ENCODE results near the gene CNTNAP1. TPM values are rescaled to one million over a fixed set of nuclear protein-coding genes. Genes with fewer than 3 reads are reported as not detected.

The CNTNAP1 gene
- total RNA-seq, 1 experiment from 2014 or later, result 6.4 TPM

DNA sequence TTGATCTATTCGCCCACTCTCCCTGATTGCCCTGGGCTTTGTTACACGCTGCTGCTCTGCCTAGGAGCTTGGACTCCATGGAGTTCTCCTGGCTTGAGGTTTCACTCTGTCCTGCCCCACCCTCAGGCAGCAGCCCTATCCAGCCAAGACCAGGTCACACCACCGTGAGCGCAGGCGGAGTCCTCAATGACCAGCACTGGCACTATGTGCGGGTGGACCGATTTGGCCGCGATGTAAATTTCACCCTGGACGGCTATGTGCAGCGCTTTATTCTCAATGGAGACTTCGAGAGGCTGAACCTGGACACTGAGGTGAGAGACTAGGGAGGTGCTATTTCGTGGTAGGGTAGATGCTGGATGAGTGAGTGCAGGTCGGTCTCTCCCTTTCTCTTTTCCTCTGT, 3.5 kb downstream of the CNTNAP1 start:
- intact Hi-C loops (cut with micrococcal nuclease), result no loop called here
- ATAC-seq, result no peak
- Histone ChIP-seq H3K9me2 (ENCODE audit: insufficient read depth) (no peaks in the 10 kb centered on the region), H3K27ac (ENCODE audit: low read depth, low read length) (no peak overlapping the region), H3K4me1 (ENCODE audit: control insufficient read depth in 1 of 2, insufficient read depth in 2 of 2, low read length in 2 of 2) (peaks cover 19 to 24% of the 10 kb centered on the region in 2 experiments), H3K4me2 (ENCODE audit: low read length) (no peak overlapping the region), H4K20me1 (ENCODE audit: insufficient read depth) (no peaks in the 10 kb centered on the region), H3K27me3 (ENCODE audit: insufficient read depth, low read length) (no peaks in the 10 kb centered on the region), H2AFZ (ENCODE audit: low read depth, low read length, poor library complexity, severe bottlenecking) (no peak overlapping the region), H3K79me2 (ENCODE audit: insufficient read depth, low read length) (no peaks in the 10 kb centered on the region), H3K9me3 (ENCODE audit: control insufficient read depth in 1 of 2, insufficient read depth in 1 of 2, low read depth in 1 of 2, low read length in 2 of 2) (no peaks in the 10 kb centered on the region), H3K9ac (ENCODE audit: low read length) (no peak overlapping the region), H3K36me3 (ENCODE audit: control insufficient read depth in 1 of 2, insufficient read depth in 2 of 2, low read length in 2 of 2) (no peaks in the 10 kb centered on the region), H3K4me3 (replicated peaks in 1 of 2; ENCODE audit: low read depth in 1 of 2, low read length in 2 of 2) (no peak overlapping the region)
- DNase-seq (ENCODE audit: low read depth, low spot score), result no peak
- no TSS peak for BruUV-seq (replicated peaks)
- ChIA-PET CTCF (no interaction called here), POLR2A (no interaction called here), RAD21 (ENCODE audit: low non-redundant PET in 1 of 2, low total read pairs in 2 of 2, uncharacterized antibody in 2 of 2, unreplicated experiment in 2 of 2) (no interaction called here)
- TF ChIP-seq JUND (IDR thresholded peaks at IDR 0.05) (no peak), SRF (IDR thresholded peaks at IDR 0.05; ENCODE audit: low read depth) (no peak), EZH2phosphoT487 (IDR thresholded peaks at IDR 0.05; ENCODE audit: borderline replicate concordance) (no peak), RAD21 (IDR thresholded peaks at IDR 0.05; ENCODE audit: low read depth) (no peak)

DNA sequence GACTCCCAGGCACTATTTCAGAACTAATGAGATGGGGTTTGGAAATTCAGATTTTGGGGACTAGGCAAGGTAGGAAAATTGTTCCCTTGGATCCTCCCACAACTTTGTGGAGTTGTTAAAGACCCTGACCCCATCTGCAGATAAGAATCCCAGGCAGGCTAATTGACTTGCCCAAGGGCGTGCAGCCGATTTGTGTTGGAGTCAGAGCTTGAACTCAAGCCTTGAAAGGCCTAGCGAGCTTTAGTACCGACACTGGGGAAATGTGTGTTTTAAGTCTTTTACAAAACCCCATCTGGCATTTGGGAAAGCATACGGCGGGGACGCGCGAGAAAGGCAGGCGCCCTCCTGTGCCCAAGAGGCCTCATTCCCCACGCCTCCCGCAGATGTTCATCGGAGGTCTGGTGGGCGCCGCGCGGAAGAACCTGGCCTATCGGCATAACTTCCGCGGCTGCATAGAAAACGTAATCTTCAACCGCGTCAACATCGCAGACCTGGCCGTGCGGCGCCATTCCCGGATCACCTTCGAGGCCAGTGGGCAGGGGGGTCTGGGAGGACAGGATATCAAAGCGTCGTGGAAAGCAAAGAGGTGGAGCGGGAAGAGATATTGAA, 4.3 kb downstream of the CNTNAP1 start:
- intact Hi-C loops (cut with micrococcal nuclease), result no loop called here
- CTCF ChIA-PET, result no interaction called here
- RAD21 ChIA-PET (ENCODE audit: low non-redundant PET in 1 of 2, low total read pairs in 2 of 2, uncharacterized antibody in 2 of 2, unreplicated experiment in 2 of 2), result no interaction called here
- TF ChIP-seq POLR2AphosphoS5 (IDR thresholded peaks at IDR 0.05; ENCODE audit: low read depth, low read length), result no peak
- TF ChIP-seq CEBPB (IDR thresholded peaks at IDR 0.05; ENCODE audit: low read depth), result no peak
- TF ChIP-seq, protein P1, sequence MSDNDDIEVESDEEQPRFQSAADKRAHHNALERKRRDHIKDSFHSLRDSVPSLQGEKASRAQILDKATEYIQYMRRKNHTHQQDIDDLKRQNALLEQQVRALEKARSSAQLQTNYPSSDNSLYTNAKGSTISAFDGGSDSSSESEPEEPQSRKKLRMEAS (IDR thresholded peaks at IDR 0.05), result no peak
- TF ChIP-seq, protein P2, sequence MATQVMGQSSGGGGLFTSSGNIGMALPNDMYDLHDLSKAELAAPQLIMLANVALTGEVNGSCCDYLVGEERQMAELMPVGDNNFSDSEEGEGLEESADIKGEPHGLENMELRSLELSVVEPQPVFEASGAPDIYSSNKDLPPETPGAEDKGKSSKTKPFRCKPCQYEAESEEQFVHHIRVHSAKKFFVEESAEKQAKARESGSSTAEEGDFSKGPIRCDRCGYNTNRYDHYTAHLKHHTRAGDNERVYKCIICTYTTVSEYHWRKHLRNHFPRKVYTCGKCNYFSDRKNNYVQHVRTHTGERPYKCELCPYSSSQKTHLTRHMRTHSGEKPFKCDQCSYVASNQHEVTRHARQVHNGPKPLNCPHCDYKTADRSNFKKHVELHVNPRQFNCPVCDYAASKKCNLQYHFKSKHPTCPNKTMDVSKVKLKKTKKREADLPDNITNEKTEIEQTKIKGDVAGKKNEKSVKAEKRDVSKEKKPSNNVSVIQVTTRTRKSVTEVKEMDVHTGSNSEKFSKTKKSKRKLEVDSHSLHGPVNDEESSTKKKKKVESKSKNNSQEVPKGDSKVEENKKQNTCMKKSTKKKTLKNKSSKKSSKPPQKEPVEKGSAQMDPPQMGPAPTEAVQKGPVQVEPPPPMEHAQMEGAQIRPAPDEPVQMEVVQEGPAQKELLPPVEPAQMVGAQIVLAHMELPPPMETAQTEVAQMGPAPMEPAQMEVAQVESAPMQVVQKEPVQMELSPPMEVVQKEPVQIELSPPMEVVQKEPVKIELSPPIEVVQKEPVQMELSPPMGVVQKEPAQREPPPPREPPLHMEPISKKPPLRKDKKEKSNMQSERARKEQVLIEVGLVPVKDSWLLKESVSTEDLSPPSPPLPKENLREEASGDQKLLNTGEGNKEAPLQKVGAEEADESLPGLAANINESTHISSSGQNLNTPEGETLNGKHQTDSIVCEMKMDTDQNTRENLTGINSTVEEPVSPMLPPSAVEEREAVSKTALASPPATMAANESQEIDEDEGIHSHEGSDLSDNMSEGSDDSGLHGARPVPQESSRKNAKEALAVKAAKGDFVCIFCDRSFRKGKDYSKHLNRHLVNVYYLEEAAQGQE (IDR thresholded peaks at IDR 0.05; ENCODE audit: low read depth), result no peak
- TF ChIP-seq CBX3 (IDR thresholded peaks at IDR 0.05; ENCODE audit: low read depth), result no peak
- TF ChIP-seq EGR1 (IDR thresholded peaks at IDR 0.05; ENCODE audit: low read depth), result no peak
- no peak for TF ChIP-seq SIN3A (IDR thresholded peaks at IDR 0.05; ENCODE audit: low read depth)
- no peak for TF ChIP-seq JUND (IDR thresholded peaks at IDR 0.05)
- TF ChIP-seq, protein P3, sequence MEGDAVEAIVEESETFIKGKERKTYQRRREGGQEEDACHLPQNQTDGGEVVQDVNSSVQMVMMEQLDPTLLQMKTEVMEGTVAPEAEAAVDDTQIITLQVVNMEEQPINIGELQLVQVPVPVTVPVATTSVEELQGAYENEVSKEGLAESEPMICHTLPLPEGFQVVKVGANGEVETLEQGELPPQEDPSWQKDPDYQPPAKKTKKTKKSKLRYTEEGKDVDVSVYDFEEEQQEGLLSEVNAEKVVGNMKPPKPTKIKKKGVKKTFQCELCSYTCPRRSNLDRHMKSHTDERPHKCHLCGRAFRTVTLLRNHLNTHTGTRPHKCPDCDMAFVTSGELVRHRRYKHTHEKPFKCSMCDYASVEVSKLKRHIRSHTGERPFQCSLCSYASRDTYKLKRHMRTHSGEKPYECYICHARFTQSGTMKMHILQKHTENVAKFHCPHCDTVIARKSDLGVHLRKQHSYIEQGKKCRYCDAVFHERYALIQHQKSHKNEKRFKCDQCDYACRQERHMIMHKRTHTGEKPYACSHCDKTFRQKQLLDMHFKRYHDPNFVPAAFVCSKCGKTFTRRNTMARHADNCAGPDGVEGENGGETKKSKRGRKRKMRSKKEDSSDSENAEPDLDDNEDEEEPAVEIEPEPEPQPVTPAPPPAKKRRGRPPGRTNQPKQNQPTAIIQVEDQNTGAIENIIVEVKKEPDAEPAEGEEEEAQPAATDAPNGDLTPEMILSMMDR (IDR thresholded peaks at IDR 0.05 in 2 of 3, conservative IDR thresholded peaks at IDR 0.05 in 1 of 3; ENCODE audit: borderline replicate concordance in 1 of 3, insufficient read depth in 1 of 3, low read depth in 2 of 3, low read length in 2 of 3), result no peak
- no peak for TF ChIP-seq ZFX (IDR thresholded peaks at IDR 0.05)
- TF ChIP-seq, protein P4, sequence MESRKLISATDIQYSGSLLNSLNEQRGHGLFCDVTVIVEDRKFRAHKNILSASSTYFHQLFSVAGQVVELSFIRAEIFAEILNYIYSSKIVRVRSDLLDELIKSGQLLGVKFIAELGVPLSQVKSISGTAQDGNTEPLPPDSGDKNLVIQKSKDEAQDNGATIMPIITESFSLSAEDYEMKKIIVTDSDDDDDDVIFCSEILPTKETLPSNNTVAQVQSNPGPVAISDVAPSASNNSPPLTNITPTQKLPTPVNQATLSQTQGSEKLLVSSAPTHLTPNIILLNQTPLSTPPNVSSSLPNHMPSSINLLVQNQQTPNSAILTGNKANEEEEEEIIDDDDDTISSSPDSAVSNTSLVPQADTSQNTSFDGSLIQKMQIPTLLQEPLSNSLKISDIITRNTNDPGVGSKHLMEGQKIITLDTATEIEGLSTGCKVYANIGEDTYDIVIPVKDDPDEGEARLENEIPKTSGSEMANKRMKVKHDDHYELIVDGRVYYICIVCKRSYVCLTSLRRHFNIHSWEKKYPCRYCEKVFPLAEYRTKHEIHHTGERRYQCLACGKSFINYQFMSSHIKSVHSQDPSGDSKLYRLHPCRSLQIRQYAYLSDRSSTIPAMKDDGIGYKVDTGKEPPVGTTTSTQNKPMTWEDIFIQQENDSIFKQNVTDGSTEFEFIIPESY (IDR thresholded peaks at IDR 0.05; ENCODE audit: extremely low read depth, insufficient replicate concordance, low read length), result no peak

More for the DNA sequence above, 4.3 kb downstream of the CNTNAP1 start:
- POLR2A ChIA-PET, result no interaction called here
- H3K27me3 ChIP-seq (ENCODE audit: insufficient read depth, low read length), result no peaks in the 10 kb centered on the region
- no peaks in the 10 kb centered on the region for H3K79me2 ChIP-seq (ENCODE audit: insufficient read depth, low read length)
- DNase-seq (ENCODE audit: low read depth, low spot score) (no peak), ATAC-seq (no peak)
- no peaks in the 10 kb centered on the region for H4K20me1 ChIP-seq (ENCODE audit: insufficient read depth)
- H3K4me1 ChIP-seq (ENCODE audit: control insufficient read depth in 1 of 2, insufficient read depth in 2 of 2, low read length in 2 of 2), result peaks cover 12 to 17% of the 10 kb centered on the region in 2 experiments
- H3K9me2 ChIP-seq (ENCODE audit: insufficient read depth), result no peaks in the 10 kb centered on the region
- BruUV-seq (replicated peaks), result no TSS peak
- H2AFZ ChIP-seq (ENCODE audit: low read depth, low read length, poor library complexity, severe bottlenecking), result no peak overlapping the region
- H3K4me3 ChIP-seq (replicated peaks in 1 of 2; ENCODE audit: low read depth in 1 of 2, low read length in 2 of 2), result no peak overlapping the region
- no peak overlapping the region for H3K9ac ChIP-seq (ENCODE audit: low read length)
- H3K27ac ChIP-seq (ENCODE audit: low read depth, low read length), result no peak overlapping the region
- H3K9me3 ChIP-seq (ENCODE audit: control insufficient read depth in 1 of 2, insufficient read depth in 1 of 2, low read depth in 1 of 2, low read length in 2 of 2), result no peaks in the 10 kb centered on the region
- no peak overlapping the region for H3K4me2 ChIP-seq (ENCODE audit: low read length)
- H3K36me3 ChIP-seq (ENCODE audit: control insufficient read depth in 1 of 2, insufficient read depth in 2 of 2, low read length in 2 of 2), result no peaks in the 10 kb centered on the region; a peak in 1 of 4 replicates
